CD4-positive, CD25-positive, alpha-beta regulatory T cell (primary cell): Measurements from ENCODE around the gene IL27RA. TPM values are rescaled to one million over a fixed set of nuclear protein-coding genes. Genes with fewer than 3 reads are reported as not detected.

Experiments
- polyA plus RNA-seq, 4 donors: library from polyadenylated mRNA; unstranded; fragments of 300-500 nt; fragmentation: Illumina TruSeq; gene quantifications; one replicate each; pipeline ENCODE4 v1.2.3, GENCODE V29; 2021
- total RNA-seq: library from RNA; stranded (reverse); gene quantifications from one replicate; pipeline ENCODE4 v1.2.3, GENCODE V29; 2022

Gene IL27RA
- total and polyA plus RNA-seq, 5 donors from 2014 or later: 51.9 to 78.4 (median 73.5) TPM

Other genes with a start within 250 kb of the IL27RA start
- 4.5 TPM for gene ZSWIM4, start 236.3 kb upstream of the IL27RA start, total RNA-seq
- gene ZSWIM4, start 236.3 kb upstream of the IL27RA start, polyA plus RNA-seq: under 1 TPM; 0.46 to 0.82 (median 0.54) TPM
- not detected for gene NANOS3, start 154.6 kb upstream of the IL27RA start, total RNA-seq
- gene NANOS3, start 154.6 kb upstream of the IL27RA start, polyA plus RNA-seq: not detected
- gene BRME1, start 125.6 kb upstream of the IL27RA start, total RNA-seq: 1.7 TPM
- gene BRME1, start 125.6 kb upstream of the IL27RA start, polyA plus RNA-seq: under 1 TPM in 3 of 4 donors, not detected in 1; 0.24 to 0.63 (median 0.53) TPM
- gene CC2D1A, start 125.6 kb upstream of the IL27RA start, total RNA-seq: 35.0 TPM
- 1 to 10 TPM; 3.7 to 4.9 (median 4.2) TPM for gene CC2D1A, start 125.6 kb upstream of the IL27RA start, polyA plus RNA-seq
- not detected for gene PODNL1, start 93.3 kb upstream of the IL27RA start, total RNA-seq
- gene PODNL1, start 93.3 kb upstream of the IL27RA start, polyA plus RNA-seq: under 1 TPM in 1 of 4 donors, not detected in 3; 0.52 TPM
- 82.9 TPM for gene DCAF15, start 79.3 kb upstream of the IL27RA start, total RNA-seq
- gene DCAF15, start 79.3 kb upstream of the IL27RA start, polyA plus RNA-seq: 1 to 10 TPM; 5.3 to 7.5 (median 5.9) TPM
- gene RFX1, start 25.4 kb upstream of the IL27RA start, total RNA-seq: 23.2 TPM
- gene RFX1, start 25.4 kb upstream of the IL27RA start, polyA plus RNA-seq: 1 to 10 TPM in 2 of 4 donors, under 1 TPM in 2; 0.48 to 1.6 (median 0.83) TPM
- gene RLN3, start 3.6 kb upstream of the IL27RA start, total RNA-seq: not detected
- under 1 TPM in 1 of 4 donors, not detected in 3; 0.55 TPM for gene RLN3, start 3.6 kb upstream of the IL27RA start, polyA plus RNA-seq
- not detected for gene PALM3, start 30.3 kb downstream of the IL27RA start, total RNA-seq
- not detected for gene PALM3, start 30.3 kb downstream of the IL27RA start, polyA plus RNA-seq
- 0.91 TPM for gene MISP3, start 41.0 kb downstream of the IL27RA start, total RNA-seq
- under 1 TPM in 3 of 4 donors, not detected in 1; 0.22 to 0.64 (median 0.44) TPM for gene MISP3, start 41.0 kb downstream of the IL27RA start, polyA plus RNA-seq
- not detected for gene C19orf67, start 54.0 kb downstream of the IL27RA start, total RNA-seq
- not detected for gene C19orf67, start 54.0 kb downstream of the IL27RA start, polyA plus RNA-seq
- 24.1 TPM for gene SAMD1, start 59.0 kb downstream of the IL27RA start, total RNA-seq
- 1 to 10 TPM in 2 of 4 donors, under 1 TPM in 2; 0.80 to 1.4 (median 1.0) TPM for gene SAMD1, start 59.0 kb downstream of the IL27RA start, polyA plus RNA-seq
- gene PRKACA, start 86.0 kb downstream of the IL27RA start, total RNA-seq: 40.2 TPM
- 1 to 10 TPM in 2 of 4 donors, under 1 TPM in 2; 0.47 to 1.8 (median 1.00) TPM for gene PRKACA, start 86.0 kb downstream of the IL27RA start, polyA plus RNA-seq
- gene ASF1B, start 104.8 kb downstream of the IL27RA start, total RNA-seq: 4.6 TPM
- 10 to 100 TPM in 1 of 4 donors, 1 to 10 TPM in 3; 6.2 to 10.1 (median 8.7) TPM for gene ASF1B, start 104.8 kb downstream of the IL27RA start, polyA plus RNA-seq
- 8.2 TPM for gene ADGRL1, start 174.4 kb downstream of the IL27RA start, total RNA-seq
- under 1 TPM in 3 of 4 donors, not detected in 1; 0.21 to 0.40 (median 0.29) TPM for gene ADGRL1, start 174.4 kb downstream of the IL27RA start, polyA plus RNA-seq